A549 (cell line): Measurements from ENCODE around the gene GMDS. TPM values are rescaled to one million over a fixed set of nuclear protein-coding genes. Genes with fewer than 3 reads are reported as not detected.

Source experiments
- ATAC-seq, 2 experiments: fragments of 200-7000 bp in 1 of 2; fragments of >200 bp in 1 of 2; cut with Nextera tagmentation in 1 of 2; cut with Tn5 transposase in 1 of 2; 3 replicates each; pipeline versions ENCODE4 v1.8.0 to v1.9.1; 2018 to 2020; ENCODE audit warnings: mild to moderate bottlenecking in 1 of 2, moderate library complexity in 1 of 2
- CTCF ChIA-PET: fragments of 300-600 bp; sonication (Branson Sonifier 250); formaldehyde crosslinking; extraction: SDS; loops from one replicate; lab custom pipeline; 2021; ENCODE audit warnings: antibody characterized with exemption, inconsistent platforms; lab: Yijun Ruan, JAX
- POLR2A ChIA-PET: fragments of 350-600 bp; formaldehyde crosslinking; extraction: SDS; loops from one replicate; lab custom pipeline; 2021; ENCODE audit warnings: antibody characterized with exemption, inconsistent platforms; lab: Yijun Ruan, JAX
- DNase-seq, 2 experiments: peaks; one replicate each; pipeline versions ENCODE4 v3.0.0 to v3.0.0-alpha.2; 2011 to 2016; ENCODE audit warnings: low read depth in 1 of 2, low spot score in 1 of 2
- FAIRE-seq: peaks from 2 replicates; lab custom pipeline; 2011; peaks lifted over from hg19 to GRCh38; lab: Jason Lieb, UNC
- H3K27ac ChIP-seq, 2 experiments: fragments of >200 bp; sonication (Bioruptor Twin); formaldehyde crosslinking; 3 replicates each; pipeline ENCODE4 v1.5.1; 2016 to 2017
- H3K4me1 ChIP-seq: fragments of >200 bp; sonication (Bioruptor Twin); formaldehyde crosslinking; 3 replicates; pipeline ENCODE4 v1.6.1; 2016
- H3K4me2 ChIP-seq: fragments of >200 bp; sonication (Bioruptor Twin); formaldehyde crosslinking; 3 replicates; pipeline ENCODE4 v1.6.1; 2016
- H3K4me3 ChIP-seq: fragments of >200 bp; sonication (Bioruptor Twin); formaldehyde crosslinking; 3 replicates; pipeline ENCODE4 v1.5.1; 2016
- H3K9me3 ChIP-seq: fragments of >200 bp; sonication (Bioruptor Twin); formaldehyde crosslinking; 3 replicates; pipeline ENCODE4 v1.6.1; 2016
- CHD4 ChIP-seq: fragments of 200-600 bp; sonication (generic); IDR thresholded peaks from 2 replicates; pipeline ENCODE4 v1.6.1; 2016; ENCODE audit warnings: antibody characterized with exemption, mild to moderate bottlenecking, borderline replicate concordance
- FOSB ChIP-seq: fragments of 250-450 bp; sonication (Bioruptor Pico); IDR thresholded peaks from 2 replicates; pipeline ENCODE4 v1.5.0; 2020; ENCODE audit warnings: mild to moderate bottlenecking, moderate library complexity
- HEYL ChIP-seq: fragments of 250-450 bp; sonication (Bioruptor Pico); IDR thresholded peaks from 2 replicates; pipeline ENCODE4 v1.8.0; 2021; ENCODE audit warnings: mild to moderate bottlenecking, moderate library complexity
- HMGXB4 ChIP-seq: fragments of 250-450 bp; sonication (Bioruptor Pico); IDR thresholded peaks from 2 replicates; pipeline ENCODE4 v1.5.0; 2021; ENCODE audit warnings: mild to moderate bottlenecking, moderate library complexity, borderline replicate concordance
- JUN ChIP-seq, 2 experiments: fragments of >200 bp; sonication (Bioruptor Twin); formaldehyde crosslinking; IDR thresholded peaks; 2 replicates in 1 of 2; 3 replicates in 1 of 2; pipeline ENCODE4 v1.6.1; 2016 to 2017
- KDM1A ChIP-seq: fragments of 200-600 bp; sonication (generic); IDR thresholded peaks from 2 replicates; pipeline ENCODE4 v1.6.1; 2016; ENCODE audit warnings: low read depth, mild to moderate bottlenecking
- KDM5A ChIP-seq: fragments of 200-600 bp; sonication (generic); IDR thresholded peaks from 2 replicates; pipeline ENCODE4 v1.6.1; 2016; ENCODE audit warnings: antibody characterized with exemption, mild to moderate bottlenecking
- MYC ChIP-seq: IDR thresholded peaks from 2 replicates; pipeline ENCODE4 v1.6.1; 2012; ENCODE audit warnings: mild to moderate bottlenecking, inconsistent platforms, low read length, improper control_type of control experiment, borderline replicate concordance
- NFE2L2 ChIP-seq: fragments of 150-350 bp; conservative IDR thresholded peaks from 2 replicates; pipeline ENCODE4 v1.6.1; 2014; ENCODE audit warnings: low read length
- NPAS2 ChIP-seq: fragments of 250-450 bp; sonication (Bioruptor Pico); IDR thresholded peaks from 2 replicates; pipeline ENCODE4 v1.8.0; 2022; ENCODE audit warnings: mild to moderate bottlenecking, moderate library complexity, borderline replicate concordance
- PBX3 ChIP-seq: IDR thresholded peaks from 2 replicates; pipeline ENCODE4 v1.6.1; 2012
- RAD21 ChIP-seq, 2 experiments: fragments of >200 bp in 1 of 2; sonication (Bioruptor Twin) in 1 of 2; formaldehyde crosslinking in 1 of 2; IDR thresholded peaks in 1 of 2; conservative IDR thresholded peaks in 1 of 2; 2 replicates in 1 of 2; 3 replicates in 1 of 2; pipeline ENCODE4 v1.6.1; 2012 to 2018; ENCODE audit warnings: inconsistent platforms in 1 of 2
- REST ChIP-seq: fragments of 200-600 bp; sonication (generic); IDR thresholded peaks from 2 replicates; pipeline ENCODE4 v1.6.1; 2016; ENCODE audit warnings: antibody characterized with exemption, mild to moderate bottlenecking, moderate library complexity
- TFCP2L1 ChIP-seq: fragments of 250-450 bp; sonication (Bioruptor Pico); IDR thresholded peaks from 2 replicates; pipeline ENCODE4 v1.5.0; 2021; ENCODE audit warnings: mild to moderate bottlenecking
- WGBS: methylation state at CpG from one replicate; pipeline ENCODE4 v1.1.6; 2017; ENCODE audit errors: missing lambda C conversion rate; 5-methylcytosine and 5-hydroxymethylcytosine counted together
- polyA plus RNA-seq, 4 experiments: library from polyadenylated mRNA; depleted of rRNA in 3 of 4; stranded (reverse); fragments of >200 nt; fragmentation: RNase III in 1 of 4; extraction: RNeasy Plus Mini Kit Qiagen cat#74134 plus additional on column Dnase treatment in 1 of 4; gene quantifications; 2 replicates in 3 of 4; 3 replicates in 1 of 4; pipeline ENCODE4 v1.2.3, GENCODE V29; 2011 to 2017
- TF ChIP-seq, protein P1 (sequence below): fragments of 150-350 bp; IDR thresholded peaks from 2 replicates; pipeline ENCODE4 v1.6.1; 2014; ENCODE audit warnings: low read depth, mild to moderate bottlenecking, low read length

Gene GMDS
- polyA plus RNA-seq, 2 of the 4 experiments (the other 2 are of a cell fraction), result 9.9 to 12.4 TPM

DNA sequence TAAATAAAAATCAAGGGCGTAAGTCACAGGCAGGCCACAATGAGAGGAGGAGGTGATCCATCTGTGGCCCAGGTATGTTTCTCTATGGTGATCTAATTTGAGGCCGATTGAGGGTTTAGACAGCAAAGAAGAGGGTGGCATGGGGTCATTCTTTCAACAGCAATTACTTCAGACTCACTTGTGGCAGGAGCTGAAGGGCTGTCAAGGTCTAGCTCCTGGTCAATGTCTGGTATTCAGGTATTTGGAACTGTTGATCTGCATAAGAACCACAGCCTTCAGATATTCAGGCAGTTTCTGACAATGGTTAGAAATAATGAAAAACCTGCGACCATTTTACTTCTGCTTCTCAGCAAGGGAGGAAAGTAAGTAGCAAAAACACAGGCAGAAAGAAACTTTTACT lies 376.1 kb downstream of the GMDS start:
- FAIRE-seq (no peak), DNase-seq (no peak), ATAC-seq (no peak)
- Histone ChIP-seq H3K27ac (no peak overlapping the region), H3K4me3 (no peak overlapping the region), H3K4me1 (no peaks in the 10 kb centered on the region), H3K9me3 (no peaks in the 10 kb centered on the region)
- 72% methylated on average over 3 of the region's 3 CpGs for WGBS
- CTCF ChIA-PET, result no interaction called here
- POLR2A ChIA-PET, result no interaction called here
- no peak for TF ChIP-seq PBX3
- TF ChIP-seq, all 56 proteins: peak for 0
- H3K4me2 ChIP-seq, result no peak overlapping the region

DNA sequence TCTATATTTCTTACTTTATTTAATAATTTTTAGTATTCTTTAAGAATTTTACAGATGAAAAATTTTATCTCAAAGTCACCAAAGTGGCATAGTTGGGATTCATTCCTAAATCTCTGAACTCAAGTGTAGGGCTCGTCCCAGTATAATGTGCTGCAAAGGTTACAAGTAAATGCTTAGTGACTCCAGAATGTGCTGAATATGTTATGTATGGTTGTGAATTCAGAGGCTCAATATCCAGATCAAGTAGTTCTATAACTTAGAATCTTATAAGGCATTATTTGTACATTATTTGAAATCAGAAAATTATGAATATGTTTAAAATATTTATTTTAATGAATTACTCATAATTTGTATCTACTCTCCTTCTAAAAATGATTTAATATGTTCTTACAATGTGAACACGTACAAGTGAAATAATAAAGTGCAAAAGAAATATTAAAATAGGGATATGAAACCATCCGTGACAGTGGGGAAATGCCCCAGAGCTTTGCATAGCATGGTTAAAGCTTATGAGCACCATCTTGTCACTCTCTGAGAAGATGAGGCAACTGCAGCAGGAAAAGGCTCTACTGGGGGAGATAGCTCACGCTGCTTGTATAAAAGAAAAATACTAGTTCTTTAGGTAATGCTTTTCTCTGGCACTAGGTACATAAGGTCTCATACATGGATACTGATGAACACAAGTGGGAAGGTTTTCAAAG lies 376.7 kb downstream of the GMDS start:
- TF ChIP-seq TFCP2L1 (CRISPR knock-in tag) (no peak), HMGXB4 (CRISPR knock-in tag) (no peak), MYC (no peak), REST (no peak), KDM5A (no peak), RAD21 (conservative IDR thresholded peaks at IDR 0.05 in 1 of 2, IDR thresholded peaks at IDR 0.05 in 1 of 2) (no peak), HEYL (CRISPR knock-in tag) (no peak), CHD4 (no peak), FOSB (CRISPR knock-in tag) (no peak), NPAS2 (CRISPR knock-in tag) (no peak), KDM1A (no peak), JUN (IDR thresholded peaks at IDR 0.05) (no peak), NFE2L2 (no peak)
- TF ChIP-seq, protein P1, sequence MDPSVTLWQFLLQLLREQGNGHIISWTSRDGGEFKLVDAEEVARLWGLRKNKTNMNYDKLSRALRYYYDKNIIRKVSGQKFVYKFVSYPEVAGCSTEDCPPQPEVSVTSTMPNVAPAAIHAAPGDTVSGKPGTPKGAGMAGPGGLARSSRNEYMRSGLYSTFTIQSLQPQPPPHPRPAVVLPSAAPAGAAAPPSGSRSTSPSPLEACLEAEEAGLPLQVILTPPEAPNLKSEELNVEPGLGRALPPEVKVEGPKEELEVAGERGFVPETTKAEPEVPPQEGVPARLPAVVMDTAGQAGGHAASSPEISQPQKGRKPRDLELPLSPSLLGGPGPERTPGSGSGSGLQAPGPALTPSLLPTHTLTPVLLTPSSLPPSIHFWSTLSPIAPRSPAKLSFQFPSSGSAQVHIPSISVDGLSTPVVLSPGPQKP, result no peak
- POLR2A ChIA-PET, result no interaction called here
- 91% methylated on average over 4 of the region's 4 CpGs for WGBS
- H3K4me1 ChIP-seq, result no peaks in the 10 kb centered on the region
- CTCF ChIA-PET, result no interaction called here
- no peak overlapping the region for H3K4me2 ChIP-seq
- H3K9me3 ChIP-seq, result no peaks in the 10 kb centered on the region
- no peak for ATAC-seq
- no peak overlapping the region for H3K27ac ChIP-seq
- DNase-seq, result no peak
- FAIRE-seq, result no peak
- H3K4me3 ChIP-seq, result no peak overlapping the region
